Measurements from ENCODE around the gene TPI1.

The TPI1 gene

GRCh38 chr12:6894321-6894720 is 27.0 kb downstream of the TPI1 start:
- TF ChIP-seq CTCF (IDR thresholded peaks at IDR 0.05; ENCODE audit: borderline replicate concordance, control extremely low read depth, extremely low read depth, insufficient read depth, missing control alignments): no peak
- in situ Hi-C loops (cut with MboI; ENCODE audit: low sequenced_read_pairs, unreplicated experiment): no loop called here
- no peak for DNase-seq (ENCODE audit: low spot score)

- in situ Hi-C loops (cut with MboI; ENCODE audit: low sequenced_read_pairs, unreplicated experiment): no loop called here
- TF ChIP-seq CTCF (IDR thresholded peaks at IDR 0.05; ENCODE audit: borderline replicate concordance, control extremely low read depth, extremely low read depth, insufficient read depth, missing control alignments): no peak
- DNase-seq (ENCODE audit: low spot score): no peak
Measured at GRCh38 chr12:6896846-6897435, 29.6 kb downstream of the TPI1 start.

- TF ChIP-seq CTCF (IDR thresholded peaks at IDR 0.05; ENCODE audit: borderline replicate concordance, control extremely low read depth, extremely low read depth, insufficient read depth, missing control alignments): no peak
- DNase-seq (ENCODE audit: low spot score): no peak
- in situ Hi-C loops (cut with MboI; ENCODE audit: low sequenced_read_pairs, unreplicated experiment): no loop called here
Measured at GRCh38 chr12:6899427-6899826, 32.1 kb downstream of the TPI1 start.

- in situ Hi-C loops (cut with MboI; ENCODE audit: low sequenced_read_pairs, unreplicated experiment): no loop called here
- no peak for TF ChIP-seq CTCF (IDR thresholded peaks at IDR 0.05; ENCODE audit: borderline replicate concordance, control extremely low read depth, extremely low read depth, insufficient read depth, missing control alignments)
- no peak for DNase-seq (ENCODE audit: low spot score)
Measured at GRCh38 chr12:6899837-6900519, 32.6 kb downstream of the TPI1 start.

- no peak for DNase-seq (ENCODE audit: low spot score)
- no peak for TF ChIP-seq CTCF (IDR thresholded peaks at IDR 0.05; ENCODE audit: borderline replicate concordance, control extremely low read depth, extremely low read depth, insufficient read depth, missing control alignments)
- in situ Hi-C loops (cut with MboI; ENCODE audit: low sequenced_read_pairs, unreplicated experiment): no loop called here
Measured at GRCh38 chr12:6902448-6902847, 35.1 kb downstream of the TPI1 start.

- in situ Hi-C loops (cut with MboI; ENCODE audit: low sequenced_read_pairs, unreplicated experiment): no loop called here
Measured at GRCh38 chr12:6903722-6904121, 36.4 kb downstream of the TPI1 start.

More at GRCh38 chr12:6903722-6904121, 36.4 kb downstream of the TPI1 start:
- no peak for DNase-seq (ENCODE audit: low spot score)
- no peak for TF ChIP-seq CTCF (IDR thresholded peaks at IDR 0.05; ENCODE audit: borderline replicate concordance, control extremely low read depth, extremely low read depth, insufficient read depth, missing control alignments)

Measured in GM13976 (cell line).